Psoas muscle (tissue), 8 donors: ENCODE measurements around the gene AHNAK. TPM values are rescaled to one million over a fixed set of nuclear protein-coding genes. Genes with fewer than 3 reads are reported as not detected.
A peak's percentile ranks its signal among the peaks of the same experiment; 100 is the strongest.
"Not testable (repeated sequence)": the region's sequence is repeated elsewhere in the genome, so short reads cannot be mapped to it uniquely, and the experiment has no call there.

ENCODE experiments used
- ATAC-seq, 4 donors: fragments of 200-7000 bp; cut with Tn5 transposase; one replicate each; pipeline ENCODE4 v1.9.1; 2020; ENCODE audit warnings: moderate library complexity in 3 of 4, mild to moderate bottlenecking in 2 of 4
- DNase-seq, 2 donors: peaks; one replicate each; pipeline ENCODE4 v3.0.0-alpha.2; 2020
- H3K27ac ChIP-seq: fragments of 200-600 bp; one replicate; pipeline ENCODE4 v1.8.0; 2022
- H3K27me3 ChIP-seq, 3 donors: fragments of 200-600 bp in 1 of 3; one replicate each; pipeline versions ENCODE4 v1.6.1 to v1.8.0; 2013 to 2022; ENCODE audit warnings: low read length in 2 of 3, mild to moderate bottlenecking in 2 of 3, moderate library complexity in 1 of 3; ENCODE audit not compliant: insufficient read depth in 3 of 3
- H3K36me3 ChIP-seq, 2 donors: fragments of 200-600 bp in 1 of 2; one replicate each; pipeline versions ENCODE4 v1.6.1 to v1.8.0; 2013 to 2022; ENCODE audit warnings: low read depth in 1 of 2, mild to moderate bottlenecking in 1 of 2, moderate library complexity in 1 of 2; ENCODE audit not compliant: insufficient read depth in 1 of 2
- H3K4me1 ChIP-seq: fragments of 200-600 bp; one replicate; pipeline ENCODE4 v1.8.0; 2022
- H3K4me3 ChIP-seq: fragments of 200-600 bp; one replicate; pipeline ENCODE4 v1.8.0; 2022; ENCODE audit warnings: mild to moderate bottlenecking
- H3K9me3 ChIP-seq: fragments of 200-600 bp; one replicate; pipeline ENCODE4 v1.8.0; 2022
- WGBS, 3 donors: extraction: QIAGEN DNeasy Blood & Tissue Kit; methylation state at CpG; one replicate each; pipeline versions ENCODE4 v1.1.6 to v1.1.7; 2013; 5-methylcytosine and 5-hydroxymethylcytosine counted together
- intact Hi-C, 2 donors: fragments of 100-400 bp; cut with DNase I; formaldehyde crosslinking; loops; one replicate each; pipeline versions ENCODE4 v1.11.0 to v1.14.2; 2022
- polyA plus RNA-seq, 3 donors: library from polyadenylated mRNA; stranded (reverse); fragments of 200-250 nt; gene quantifications; one replicate each; pipeline ENCODE4 v1.2.3, GENCODE V29; 2013
- total RNA-seq, 4 donors: library from RNA; stranded (reverse); fragmentation: NEBNext Ultra II Directional in 2 of 4; extraction: Animal tissue kit (Norgen Biotek cat#: 25700) in 2 of 4; gene quantifications; one replicate each; pipeline versions ENCODE4 v1.2.1 to v1.2.4, GENCODE V29; 2021 to 2023
- TF ChIP-seq, protein P1 (sequence below): fragments of 200-600 bp; IDR thresholded peaks from one replicate; pipeline ENCODE4 v1.8.0; 2022; ENCODE audit warnings: antibody characterized with exemption
- donor health status: healthy with polysubstance abuse.
- donor health status: DM: no; HTN: no; CAD: no; lungs with moderate emphysema.
- donor health status: Bipolar disorder and iron deficiency.
- donor health status: healthy.
- donor health status: DM: yes; HTN: yes; CAD: no.
- donor health status: DM: no; HTN: no; CAD: no.
- donor health status: DM: no; HTN: no; CAD: no.
- donor health status: DM: yes; HTN: yes; CAD: no.

Gene AHNAK
- total and polyA plus RNA-seq, 7 donors = 93.5 to 679 (median 376) TPM

GRCh38 chr11:62592146-62592815 lies 45.7 kb upstream of the AHNAK start:
- no peaks in the 10 kb centered on the region for H3K9me3 ChIP-seq
- WGBS, 3 donors = 13 to 15% (median 14%) methylated on average over 17 of the region's 17 CpGs
- no peaks in the 10 kb centered on the region for H3K27me3 ChIP-seq
- peak overlapping the region; percentile 94 for H3K27ac ChIP-seq
- intact Hi-C loops = loop anchor here in 1 of 2 donors (5.0 to 10.0 kb wide), 2 partner anchors 100 to 627 kb away; partner anchors contain the start of gene FTH1
- DNase-seq (no peak), ATAC-seq (no peak)
- TF ChIP-seq, protein P1, sequence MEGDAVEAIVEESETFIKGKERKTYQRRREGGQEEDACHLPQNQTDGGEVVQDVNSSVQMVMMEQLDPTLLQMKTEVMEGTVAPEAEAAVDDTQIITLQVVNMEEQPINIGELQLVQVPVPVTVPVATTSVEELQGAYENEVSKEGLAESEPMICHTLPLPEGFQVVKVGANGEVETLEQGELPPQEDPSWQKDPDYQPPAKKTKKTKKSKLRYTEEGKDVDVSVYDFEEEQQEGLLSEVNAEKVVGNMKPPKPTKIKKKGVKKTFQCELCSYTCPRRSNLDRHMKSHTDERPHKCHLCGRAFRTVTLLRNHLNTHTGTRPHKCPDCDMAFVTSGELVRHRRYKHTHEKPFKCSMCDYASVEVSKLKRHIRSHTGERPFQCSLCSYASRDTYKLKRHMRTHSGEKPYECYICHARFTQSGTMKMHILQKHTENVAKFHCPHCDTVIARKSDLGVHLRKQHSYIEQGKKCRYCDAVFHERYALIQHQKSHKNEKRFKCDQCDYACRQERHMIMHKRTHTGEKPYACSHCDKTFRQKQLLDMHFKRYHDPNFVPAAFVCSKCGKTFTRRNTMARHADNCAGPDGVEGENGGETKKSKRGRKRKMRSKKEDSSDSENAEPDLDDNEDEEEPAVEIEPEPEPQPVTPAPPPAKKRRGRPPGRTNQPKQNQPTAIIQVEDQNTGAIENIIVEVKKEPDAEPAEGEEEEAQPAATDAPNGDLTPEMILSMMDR = no peak
- peaks cover 27% of the 10 kb centered on the region for H3K4me1 ChIP-seq
- H3K36me3 ChIP-seq = peaks cover 8 to 58% of the 10 kb centered on the region in 2 donors
- H3K4me3 ChIP-seq = peak overlapping the region; percentile 95

DNA sequence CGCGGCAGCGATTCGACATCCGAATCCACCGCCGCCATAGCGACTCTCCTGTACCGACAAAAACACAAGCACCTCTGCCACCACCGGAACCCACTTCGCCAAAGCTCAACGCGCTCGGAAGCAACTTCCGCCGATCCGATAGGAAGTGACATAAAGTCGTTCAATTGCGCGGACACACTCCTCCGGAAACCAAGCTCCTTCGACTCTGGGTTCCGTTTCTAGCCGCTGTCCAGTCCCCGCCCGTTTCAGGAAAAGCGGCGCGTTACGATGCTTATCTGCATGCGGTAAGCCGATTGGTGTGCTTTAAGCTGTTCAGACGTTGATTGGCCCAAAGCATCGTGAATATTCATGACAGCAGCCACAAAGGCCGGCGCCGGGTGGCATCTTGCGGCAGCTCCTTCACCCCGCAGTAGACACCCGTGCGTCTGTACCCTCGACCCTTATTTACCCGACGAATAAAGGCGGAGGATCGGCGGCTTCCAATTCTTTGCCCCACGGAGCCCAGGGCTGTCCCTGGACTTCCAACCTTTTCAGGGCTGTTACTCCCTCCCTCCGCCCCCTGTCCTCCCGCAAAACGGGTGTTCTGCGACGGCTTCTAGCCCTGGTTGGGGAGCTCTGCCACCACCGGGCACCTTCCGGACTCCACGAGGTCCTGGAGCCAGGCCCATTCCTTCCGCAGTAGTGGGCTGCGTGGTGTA lies 45.0 kb upstream of the AHNAK start, which contains the start of gene TUT1:
TSS of gene TUT1 (minus strand) at position 76 of the 698 bp plus-strand sequence. CDS start at position 38, 38 bp downstream.
- Histone ChIP-seq H3K4me3 (peak within 1 kb of the TSS; percentile 95), H3K27ac (peak within 1 kb of the TSS; percentile 94), H3K27me3 (no peaks in the 10 kb centered on the region), H3K9me3 (no peaks in the 10 kb centered on the region), H3K4me1 (peaks cover 27% of the 10 kb centered on the region), H3K36me3 (peaks cover 8 to 58% of the 10 kb centered on the region in 2 donors)
- WGBS, 3 donors = 0% methylated on average over 58 of the region's 58 CpGs
- TF ChIP-seq, protein P1 = no peak
- peak; percentile 94 to 97 for DNase-seq
- ATAC-seq = peak; percentile 93 to 95 (median 94)
- intact Hi-C loops = loop anchor here in 1 of 2 donors (5.0 to 10.0 kb wide), 2 partner anchors 101 to 627 kb away; partner anchors contain the start of gene FTH1

DNA sequence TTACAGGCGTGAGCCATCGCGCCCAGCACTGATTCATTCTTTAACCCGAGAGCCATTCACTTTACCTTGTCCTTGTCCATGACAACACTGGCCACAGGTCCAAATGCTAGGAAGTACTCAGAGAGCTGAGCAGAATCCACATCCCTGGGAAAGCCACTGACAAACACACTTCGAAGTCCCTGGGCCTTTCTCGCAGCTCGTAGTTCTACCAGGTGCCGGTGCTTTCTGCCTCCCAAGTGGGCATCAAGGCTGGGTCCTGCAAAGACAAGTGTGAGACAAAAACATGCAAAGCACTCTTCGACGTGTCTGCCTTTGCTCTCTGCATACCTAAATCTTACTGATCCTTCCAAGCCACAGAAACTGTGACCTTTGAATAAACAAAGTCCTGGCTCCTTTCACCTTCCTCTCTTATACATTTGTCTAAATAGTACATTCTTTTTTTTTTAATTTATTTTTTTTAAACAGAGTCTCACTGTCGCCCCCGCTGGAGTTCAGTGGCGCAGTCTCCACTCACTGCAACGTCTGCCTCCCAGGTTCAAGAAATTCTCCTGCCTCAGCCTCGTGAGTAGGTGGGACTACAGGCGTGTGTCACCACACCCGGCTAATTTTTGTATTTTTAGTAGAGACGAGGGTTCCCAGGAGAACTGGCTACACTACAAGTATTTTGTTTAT lies 42.5 kb upstream of the AHNAK start:
- peaks cover 27% of the 10 kb centered on the region for H3K4me1 ChIP-seq
- H3K36me3 ChIP-seq = peaks cover 3 to 57% of the 10 kb centered on the region in 2 donors
- TF ChIP-seq, protein P1 = peak; percentile 8
- intact Hi-C loops = no loop called here
- H3K27me3 ChIP-seq = no peaks in the 10 kb centered on the region
- H3K9me3 ChIP-seq = no peaks in the 10 kb centered on the region
- no peak overlapping the region for H3K4me3 ChIP-seq
- ATAC-seq (no peak), DNase-seq (peak in 1 of 2 donors; percentile 35)
- 67 to 68% (median 68%) methylated on average over 18 of the region's 18 CpGs for WGBS, 3 donors
- H3K27ac ChIP-seq = peak overlapping the region; percentile 16

DNA sequence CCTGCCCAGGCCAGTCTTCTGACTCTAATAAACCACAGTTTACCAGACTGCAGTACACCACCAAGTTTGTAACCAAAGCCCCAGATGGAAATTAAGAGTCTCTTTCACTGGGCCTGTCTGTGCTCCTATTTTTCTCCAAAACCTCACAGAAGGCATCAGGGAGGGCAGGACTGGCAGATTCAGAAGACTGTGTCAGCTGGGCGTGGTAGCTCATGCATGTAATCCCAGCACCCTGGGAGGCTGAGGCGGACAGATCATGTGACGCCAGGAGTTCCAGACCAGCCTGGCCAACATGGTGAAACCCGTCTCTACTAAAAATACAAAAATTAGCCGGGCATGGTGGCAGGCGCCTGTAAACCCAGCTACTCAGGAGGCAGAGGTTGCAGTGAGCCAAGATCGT lies 38.8 kb upstream of the AHNAK start:
- H3K4me3 ChIP-seq, DNase-seq, intact Hi-C loops, H3K27ac ChIP-seq, H3K9me3 ChIP-seq, ATAC-seq, H3K27me3 ChIP-seq: not testable (repeated sequence)
- 76 to 88% (median 87%) methylated on average over 7 of the region's 7 CpGs for WGBS, 3 donors
- peaks cover 24% of the 10 kb centered on the region for H3K4me1 ChIP-seq
- peaks cover 3 to 80% of the 10 kb centered on the region in 2 donors for H3K36me3 ChIP-seq

GRCh38 chr11:62581735-62582134 lies 35.1 kb upstream of the AHNAK start:
- ATAC-seq, H3K27me3 ChIP-seq, H3K4me3 ChIP-seq, intact Hi-C loops, H3K9me3 ChIP-seq: not testable (repeated sequence)
- peak in 1 of 2 donors; percentile 12 for DNase-seq
- H3K27ac ChIP-seq = peak overlapping the region; percentile 23
- H3K36me3 ChIP-seq = peaks cover 0 to 91% of the 10 kb centered on the region in 2 donors
- peaks cover 21% of the 10 kb centered on the region for H3K4me1 ChIP-seq
- WGBS, 3 donors = 94 to 97% (median 96%) methylated on average over 4 of the region's 4 CpGs
